HG03025 (cell line): ENCODE results near the gene AGR2.

Source experiments
- ATAC-seq: cut with Tn5 transposase; IDR thresholded peaks from one replicate; pipeline ENCODE4 v1.9.1; 2021; ENCODE audit warnings: mild to moderate bottlenecking, moderate library complexity; ENCODE audit not compliant: unreplicated experiment, low FRiP score

AGR2 gene

GRCh38 chr7:16813232-16813616, 8.4 kb upstream of the AGR2 start:
- ATAC-seq, result no peak

GRCh38 chr7:16812542-16813231, 7.9 kb upstream of the AGR2 start:
- ATAC-seq, result no peak

GRCh38 chr7:16811551-16811950, 6.8 kb upstream of the AGR2 start:
- no peak for ATAC-seq

- ATAC-seq, result no peak
These were observed 5.8 kb upstream of the AGR2 start for GRCh38 chr7:16810573-16810972.

- no peak for ATAC-seq
These were observed 5.3 kb upstream of the AGR2 start for GRCh38 chr7:16810112-16810511.

- ATAC-seq, result no peak
These were observed 642 bp upstream of the AGR2 start for GRCh38 chr7:16805441-16805840.

- ATAC-seq, result no peak
These were observed 722 bp downstream of the AGR2 start for GRCh38 chr7:16803881-16804673.

GRCh38 chr7:16803125-16803524, 1.7 kb downstream of the AGR2 start:
- no peak for ATAC-seq

- ATAC-seq, result no peak
These were observed 3.2 kb downstream of the AGR2 start for GRCh38 chr7:16801579-16801978.

GRCh38 chr7:16801111-16801542, 3.7 kb downstream of the AGR2 start:
- no peak for ATAC-seq

GRCh38 chr7:16795624-16796023, 9.2 kb downstream of the AGR2 start:
- no peak for ATAC-seq

GRCh38 chr7:16794986-16795385, 9.8 kb downstream of the AGR2 start:
- no peak for ATAC-seq

GRCh38 chr7:16791905-16792698, 12.7 kb downstream of the AGR2 start:
- ATAC-seq, result no peak

GRCh38 chr7:16791071-16791470, 13.7 kb downstream of the AGR2 start:
- ATAC-seq, result no peak

- ATAC-seq, result no peak
These were observed 17.7 kb downstream of the AGR2 start for GRCh38 chr7:16787127-16787526.

- ATAC-seq, result no peak
These were observed 18.5 kb downstream of the AGR2 start for GRCh38 chr7:16786257-16786656.

- no peak for ATAC-seq
These were observed 19.0 kb downstream of the AGR2 start for GRCh38 chr7:16785846-16786245.

GRCh38 chr7:16785321-16785720, 19.5 kb downstream of the AGR2 start:
- no peak for ATAC-seq

GRCh38 chr7:16780596-16780995, 24.2 kb downstream of the AGR2 start:
- ATAC-seq, result no peak

- ATAC-seq, result no peak
These were observed 25.7 kb downstream of the AGR2 start for GRCh38 chr7:16779051-16779450.

GRCh38 chr7:16778476-16778875, 26.3 kb downstream of the AGR2 start:
- no peak for ATAC-seq
